Motor neuron (in vitro differentiated cells): Measurements from ENCODE around the gene FAM3C. TPM values are rescaled to one million over a fixed set of nuclear protein-coding genes. Genes with fewer than 3 reads are reported as not detected.
"Not testable (repeated sequence)": the region's sequence is repeated elsewhere in the genome, so short reads cannot be mapped to it uniquely, and the experiment has no call there.

ENCODE experiments used
- ATAC-seq, 8 experiments: fragments of 200-7000 bp; cut with Tn5 transposase; replicated peaks in 6 of 8; 2 replicates each; pipeline ENCODE4 v1.8.0; 2021; ENCODE audit warnings: mild to moderate bottlenecking in 8 of 8, moderate library complexity in 8 of 8
- H3K27ac ChIP-seq, 2 donors: fragments of 250-450 bp; sonication (Bioruptor Pico); 2 replicates each; pipeline ENCODE4 v1.9.0; 2021; ENCODE audit warnings: antibody characterized with exemption in 2 of 2, mild to moderate bottlenecking in 2 of 2, moderate library complexity in 1 of 2
- H3K4me1 ChIP-seq, 2 donors: fragments of 250-450 bp; sonication (Bioruptor Pico); replicated peaks in 1 of 2; 2 replicates each; pipeline ENCODE4 v1.6.1; 2021; ENCODE audit warnings: antibody characterized with exemption in 2 of 2, mild to moderate bottlenecking in 2 of 2, moderate library complexity in 1 of 2
- H3K4me3 ChIP-seq, 5 donors: fragments of 250-450 bp; sonication (Bioruptor Pico); 2 replicates each; pipeline ENCODE4 v1.9.0; 2021; ENCODE audit warnings: antibody characterized with exemption in 5 of 5, mild to moderate bottlenecking in 5 of 5, moderate library complexity in 4 of 5
- WGBS, 10 experiments: fragments of 450-650 bp; shearing (Covaris generic); methylation state at CpG; one replicate each; pipeline ENCODE4 v1.0.0; 2022; 5-methylcytosine and 5-hydroxymethylcytosine counted together
- in situ Hi-C, 9 experiments: fragments of 400-800 bp; cut with MboI; loops; one replicate each; pipeline ENCODE4 v1.15.0; 2021; ENCODE audit warnings: low sequenced_read_pairs in 9 of 9, low pct_unique_long_range_greater_than_20kb in 2 of 9; ENCODE audit not compliant: unreplicated experiment in 9 of 9
- total RNA-seq, 8 experiments: library from RNA; unstranded; fragments of 300-600 nt; gene quantifications; 2 replicates each; pipeline versions ENCODE4 v1.2.3 to v1.2.4, GENCODE V29; 2022

FAM3C gene
- total RNA-seq, 8 experiments from 2014 or later, result 29.8 to 136 (median 35.9) TPM

- Histone ChIP-seq H3K4me1 (no peaks in the 10 kb centered on the region), H3K4me3 (no peak overlapping the region), H3K27ac (no peak overlapping the region)
- in situ Hi-C loops, result no loop called here
- ATAC-seq, result no peak
These were observed 33.7 kb upstream of the FAM3C start for GRCh38 chr7:121429798-121430197.

GRCh38 chr7:121428855-121429489, 32.9 kb upstream of the FAM3C start:
- 67 to 100% (median 91%) methylated on average over 1 to 4 of the region's 4 CpGs; no CpG with 5 or more reads in 2 of the 10 experiments for WGBS, 10 experiments

GRCh38 chr7:121421743-121422142, 25.6 kb upstream of the FAM3C start:
- ATAC-seq, result not testable (repeated sequence)

More at GRCh38 chr7:121428855-121429489, 32.9 kb upstream of the FAM3C start:
- Histone ChIP-seq H3K4me1 (no peaks in the 10 kb centered on the region), H3K4me3 (no peak overlapping the region), H3K27ac (no peak overlapping the region)
- ATAC-seq, result peak in 2 of 8 experiments; percentile 28 to 90
- in situ Hi-C loops, result no loop called here

GRCh38 chr7:121420976-121421375, 24.9 kb upstream of the FAM3C start:
- no peak overlapping the region for H3K27ac ChIP-seq
- H3K4me1 ChIP-seq, result no peaks in the 10 kb centered on the region
- WGBS, 10 experiments, result 41 to 93% (median 65%) methylated on average over 2 to 3 of the region's 3 CpGs
- ATAC-seq, result no peak
- in situ Hi-C loops, result no loop called here
- H3K4me3 ChIP-seq, result no peak overlapping the region

More at GRCh38 chr7:121421743-121422142, 25.6 kb upstream of the FAM3C start:
- H3K27ac ChIP-seq, H3K4me1 ChIP-seq, H3K4me3 ChIP-seq, in situ Hi-C loops: not testable (repeated sequence)
- 95% methylated on average over 4 of the region's 17 CpGs; no CpG with 5 or more reads in 9 of the 10 experiments for WGBS, 10 experiments

DNA sequence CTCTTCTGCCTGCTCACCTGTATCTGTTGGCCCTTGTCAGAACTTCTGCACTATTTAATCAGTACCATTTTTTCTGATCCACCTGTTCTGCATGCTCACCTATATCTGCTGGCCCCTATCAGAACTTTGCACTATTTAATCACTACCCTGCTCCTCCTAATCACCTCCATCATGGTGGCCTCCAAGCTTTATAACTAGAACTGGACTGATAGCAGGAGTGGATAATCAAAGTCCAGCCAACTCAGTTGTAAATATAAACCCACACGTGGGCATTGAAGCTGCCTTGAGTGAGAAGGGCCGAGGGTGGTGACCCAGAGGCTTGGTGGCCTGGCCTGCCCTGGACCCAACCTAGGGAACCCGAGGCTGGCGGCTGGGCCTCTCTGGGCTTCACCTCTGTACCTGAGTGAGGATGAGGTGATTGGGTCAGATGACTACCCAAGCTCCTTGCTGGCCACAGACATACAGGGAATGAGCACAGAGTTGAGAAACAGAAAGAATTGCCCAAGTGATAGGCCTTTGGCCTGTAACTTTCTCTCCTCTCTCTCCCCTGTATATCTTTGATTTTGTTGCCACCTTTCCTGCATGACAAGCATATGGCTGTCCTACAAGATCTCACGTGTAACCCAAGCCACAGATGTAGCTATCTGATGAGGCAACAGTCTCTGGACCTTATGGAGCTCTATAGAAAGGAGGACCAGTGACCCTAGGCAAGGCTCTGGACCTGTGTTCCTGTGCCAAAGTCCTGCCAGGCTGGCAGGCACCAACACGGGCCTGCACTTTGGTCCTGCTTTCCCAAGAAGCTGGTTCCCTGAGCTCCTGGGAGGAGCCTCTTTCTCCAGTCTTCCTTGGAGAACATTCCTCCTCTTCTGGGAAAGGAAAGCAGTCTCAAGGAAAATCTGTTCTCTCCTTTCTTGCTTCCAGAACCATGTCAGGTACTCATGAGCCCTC, 23.4 kb upstream of the FAM3C start:
- no peaks in the 10 kb centered on the region for H3K4me1 ChIP-seq
- H3K4me3 ChIP-seq, result no peak overlapping the region
- in situ Hi-C loops, result no loop called here
- no peak for ATAC-seq
- H3K27ac ChIP-seq, result no peak overlapping the region
- WGBS, 10 experiments, result 0 to 100% (median 73%) methylated on average over 1 to 4 of the region's 6 CpGs; no CpG with 5 or more reads in 1 of the 10 experiments

- H3K4me1 ChIP-seq, result no peaks in the 10 kb centered on the region
- no peak overlapping the region for H3K27ac ChIP-seq
- no peak overlapping the region for H3K4me3 ChIP-seq
- no peak for ATAC-seq
- in situ Hi-C loops, result no loop called here
- 17 to 100% (median 75%) methylated on average over 1 of the region's 1 CpG; no CpG with 5 or more reads in 5 of the 10 experiments for WGBS, 10 experiments
These were observed 20.4 kb upstream of the FAM3C start for GRCh38 chr7:121416533-121416932.

DNA sequence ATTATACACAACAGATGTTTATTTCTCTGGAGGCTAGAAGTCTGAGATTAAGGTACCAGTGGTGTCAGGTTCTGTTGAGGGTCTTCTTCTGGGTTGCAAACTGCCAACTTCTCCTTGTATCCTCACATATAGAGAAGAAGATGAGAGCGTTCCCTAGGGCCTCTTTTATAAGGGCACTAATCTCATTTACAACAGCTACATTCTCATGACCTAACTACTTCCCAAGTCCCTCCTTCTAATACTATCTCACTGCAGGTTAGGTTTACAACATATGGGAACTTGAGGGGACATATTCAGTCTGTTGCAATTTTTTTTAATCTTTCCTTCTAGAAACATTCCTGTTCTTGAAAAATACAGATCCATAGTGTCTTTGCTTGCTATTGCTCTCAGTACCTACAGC, 18.3 kb upstream of the FAM3C start:
- Histone ChIP-seq H3K27ac (no peak overlapping the region), H3K4me1 (no peaks in the 10 kb centered on the region), H3K4me3 (no peak overlapping the region)
- in situ Hi-C loops, result no loop called here
- 0 to 100% (median 54%) methylated on average over 1 of the region's 1 CpG; no CpG with 5 or more reads in 7 of the 10 experiments for WGBS, 10 experiments
- no peak for ATAC-seq

- Histone ChIP-seq H3K4me3 (no peak overlapping the region), H3K4me1 (peaks cover 6% of the 10 kb centered on the region in 2 donors), H3K27ac (no peak overlapping the region)
- in situ Hi-C loops, result no loop called here
- 27 to 93% (median 83%) methylated on average over 1 to 3 of the region's 3 CpGs for WGBS, 10 experiments
- no peak for ATAC-seq
These were observed 15.5 kb upstream of the FAM3C start for GRCh38 chr7:121411597-121411979.

DNA sequence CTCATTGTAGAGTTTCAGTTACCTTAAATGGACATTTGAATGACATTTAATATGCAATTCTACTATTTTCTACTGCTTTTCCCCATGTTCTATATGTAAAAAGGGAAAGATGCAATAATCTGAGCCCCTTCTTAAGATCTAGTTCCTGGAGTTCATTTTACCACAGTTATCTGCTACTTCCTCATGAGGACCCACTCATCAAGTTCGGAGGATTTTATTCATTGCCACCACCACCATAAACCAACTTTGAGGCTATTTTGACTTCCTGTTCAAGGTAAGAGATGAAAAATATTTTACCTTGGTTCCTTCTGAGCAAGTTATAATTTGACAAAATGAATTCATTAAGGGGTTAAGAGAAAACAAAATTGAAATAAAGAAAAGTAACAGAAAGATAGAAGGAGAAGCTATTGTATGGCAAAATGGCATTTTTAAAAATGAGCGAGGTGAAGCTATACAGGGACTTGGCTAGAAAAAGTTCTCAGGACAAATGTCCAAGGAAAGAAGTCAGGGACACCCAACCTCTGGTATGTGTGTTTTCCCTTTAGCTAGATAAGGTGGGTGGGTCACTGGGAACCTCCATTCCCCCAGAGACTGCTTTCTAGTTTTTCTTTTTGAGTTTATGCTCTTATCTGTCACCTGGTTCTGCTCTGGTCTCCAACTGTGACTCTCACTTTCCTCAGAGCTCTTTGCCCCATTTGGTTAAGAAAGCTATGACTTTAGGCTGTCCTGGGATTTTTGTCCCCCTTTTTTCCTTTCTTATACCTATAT, 14.9 kb upstream of the FAM3C start:
- H3K27ac ChIP-seq, result no peak overlapping the region
- WGBS, 10 experiments, result 25 to 100% (median 86%) methylated on average over 1 to 2 of the region's 2 CpGs
- ATAC-seq, result no peak
- no peak overlapping the region for H3K4me3 ChIP-seq
- in situ Hi-C loops, result no loop called here
- peaks cover 6% of the 10 kb centered on the region in 2 donors for H3K4me1 ChIP-seq

DNA sequence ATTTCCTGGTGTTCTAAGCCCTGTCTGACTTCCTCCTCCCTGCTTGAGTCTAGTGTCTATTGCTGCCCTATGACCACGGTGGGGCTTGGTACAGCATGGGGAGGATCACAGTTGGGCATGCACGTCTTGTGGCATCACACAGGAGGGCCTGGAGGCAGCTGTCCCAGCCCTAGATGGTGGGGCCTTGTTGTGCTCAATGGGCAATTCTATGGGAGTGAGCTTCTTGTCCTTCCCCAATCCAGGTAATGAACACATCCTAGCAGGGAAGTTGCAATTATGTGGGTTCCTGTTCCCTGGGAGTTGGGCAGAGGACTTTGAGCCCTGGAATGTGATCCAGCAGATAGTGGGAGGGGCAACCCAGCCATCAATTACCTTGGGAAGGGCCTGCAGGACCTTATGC, 10.8 kb upstream of the FAM3C start:
- ATAC-seq, result no peak
- peaks cover 6 to 9% of the 10 kb centered on the region in 2 donors for H3K4me1 ChIP-seq
- WGBS, 10 experiments, result 33 to 100% (median 90%) methylated on average over 1 to 2 of the region's 2 CpGs; no CpG with 5 or more reads in 6 of the 10 experiments
- in situ Hi-C loops, result no loop called here
- H3K4me3 ChIP-seq, result no peak overlapping the region
- H3K27ac ChIP-seq, result no peak overlapping the region

GRCh38 chr7:121406461-121406860, 10.4 kb upstream of the FAM3C start:
- in situ Hi-C loops, result no loop called here
- Histone ChIP-seq H3K27ac (no peak overlapping the region), H3K4me1 (peaks cover 6 to 9% of the 10 kb centered on the region in 2 donors), H3K4me3 (no peak overlapping the region)
- 80 to 100% (median 100%) methylated on average over 1 to 5 of the region's 5 CpGs; no CpG with 5 or more reads in 1 of the 10 experiments for WGBS, 10 experiments
- ATAC-seq, result no peak

DNA sequence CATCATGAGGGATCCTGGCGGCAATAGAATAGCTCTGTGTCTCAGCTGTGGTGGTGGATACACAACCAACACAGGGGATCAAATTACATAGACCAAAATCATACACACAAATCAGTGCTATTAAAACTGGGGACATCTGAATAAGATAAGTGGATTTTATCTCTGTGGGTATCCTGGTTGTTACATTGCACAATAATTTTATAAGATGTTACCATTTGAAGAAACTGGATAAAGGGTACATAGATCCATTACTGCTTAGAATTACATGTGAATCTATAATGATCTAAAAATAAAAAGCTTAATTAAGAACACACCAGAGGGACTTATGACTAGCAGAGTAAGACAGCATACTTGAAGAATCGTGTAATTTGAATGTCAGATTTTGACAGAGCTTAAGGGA, 8.2 kb upstream of the FAM3C start:
- WGBS, 10 experiments, result 46 to 100% (median 75%) methylated on average over 1 to 2 of the region's 2 CpGs; no CpG with 5 or more reads in 1 of the 10 experiments
- Histone ChIP-seq H3K4me3 (no peak overlapping the region), H3K27ac (no peak overlapping the region), H3K4me1 (peaks cover 6 to 9% of the 10 kb centered on the region in 2 donors)
- ATAC-seq, result no peak
- in situ Hi-C loops, result no loop called here

- 9 to 100% (median 68%) methylated on average over 1 of the region's 1 CpG; no CpG with 5 or more reads in 2 of the 10 experiments for WGBS, 10 experiments
- Histone ChIP-seq H3K27ac (no peak overlapping the region), H3K4me1 (peaks cover 6 to 9% of the 10 kb centered on the region in 2 donors), H3K4me3 (no peak overlapping the region)
- in situ Hi-C loops, result no loop called here
- ATAC-seq, result no peak
These were observed 6.6 kb upstream of the FAM3C start for GRCh38 chr7:121402701-121403100.
